ENCODE measurements around the gene PAQR9. TPM values are rescaled to one million over a fixed set of nuclear protein-coding genes. Genes with fewer than 3 reads are reported as not detected.

The PAQR9 gene
- total RNA-seq, 1 donor: not detected

DNA sequence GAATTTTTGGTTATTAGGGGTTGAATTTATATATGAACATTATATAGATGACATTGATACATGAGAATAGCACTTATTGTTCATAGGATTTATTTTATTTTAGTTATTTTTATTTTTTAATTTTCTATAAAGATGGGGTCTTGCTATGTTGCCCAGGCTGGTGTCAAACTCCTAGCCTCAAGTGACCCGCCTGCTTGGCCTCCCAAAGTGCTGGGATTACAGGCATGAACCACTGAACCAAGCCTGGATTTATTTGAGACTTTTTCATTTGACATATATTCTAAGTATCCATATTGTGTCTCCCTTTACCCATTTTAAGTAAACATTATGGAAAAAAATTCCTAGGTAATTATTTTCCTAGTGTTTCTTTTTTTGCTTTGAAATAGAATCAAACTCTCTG is 12.5 kb downstream of the PAQR9 start:
- H3K9me3 ChIP-seq (ENCODE audit: low read depth, low read length): no peaks in the 10 kb centered on the region

DNA sequence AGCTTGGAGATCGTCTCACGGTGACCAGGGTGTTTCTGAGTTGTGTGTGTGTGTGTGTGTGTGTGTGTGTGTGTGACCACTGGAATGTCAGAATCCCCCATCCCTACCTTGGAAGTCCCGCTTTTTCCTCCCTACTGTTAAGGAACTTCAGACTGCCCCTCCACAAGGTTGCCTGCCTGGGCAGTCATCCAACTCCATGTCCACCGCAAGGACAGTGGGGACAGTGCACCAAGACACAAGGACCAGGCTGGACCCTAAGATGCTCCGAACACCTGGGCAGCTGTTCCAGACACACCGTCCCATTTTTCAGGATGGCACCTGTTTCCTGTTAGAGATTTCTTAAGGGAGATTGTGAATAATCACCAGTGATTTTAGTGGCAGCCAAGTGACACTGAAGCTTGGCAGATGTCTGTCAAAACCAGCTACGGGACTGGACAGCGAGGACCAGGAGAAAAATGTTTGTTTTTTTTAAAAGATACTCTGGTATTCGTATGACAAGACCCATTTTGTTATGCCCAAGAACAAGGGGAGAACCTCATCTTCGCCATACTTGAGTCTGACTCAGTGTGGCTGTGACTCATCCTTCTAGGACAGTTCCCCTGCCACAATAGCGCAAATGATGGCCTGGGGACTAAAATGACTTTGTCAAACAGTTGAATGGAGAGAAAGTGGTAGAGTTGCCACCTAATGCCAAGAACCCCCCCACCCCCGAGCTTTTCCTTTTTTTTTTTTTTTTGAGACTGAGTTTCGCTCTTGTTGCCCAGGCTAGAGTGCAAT is 15.5 kb downstream of the PAQR9 start:
- Histone ChIP-seq H3K27ac (ENCODE audit: low read depth, low read length) (no peak overlapping the region), H3K4me2 (ENCODE audit: insufficient read depth, low read length) (peak overlapping the region; percentile 52), H4K20me1 (ENCODE audit: insufficient read depth, low read length) (no peaks in the 10 kb centered on the region), H3K9me3 (ENCODE audit: low read depth, low read length) (no peaks in the 10 kb centered on the region), H2AFZ (ENCODE audit: low read length) (peak overlapping the region; percentile 20), H3K27me3 (ENCODE audit: insufficient read depth, low read length) (peaks cover 3% of the 10 kb centered on the region), H3K79me2 (ENCODE audit: insufficient read depth, low read length) (no peaks in the 10 kb centered on the region), H3K36me3 (ENCODE audit: insufficient read depth, low read length) (no peaks in the 10 kb centered on the region), H3K4me1 (ENCODE audit: insufficient read depth, low read length) (no peaks in the 10 kb centered on the region), H3K4me3 (ENCODE audit: insufficient read depth, low read length) (no peak overlapping the region)
- TF ChIP-seq, protein P1, sequence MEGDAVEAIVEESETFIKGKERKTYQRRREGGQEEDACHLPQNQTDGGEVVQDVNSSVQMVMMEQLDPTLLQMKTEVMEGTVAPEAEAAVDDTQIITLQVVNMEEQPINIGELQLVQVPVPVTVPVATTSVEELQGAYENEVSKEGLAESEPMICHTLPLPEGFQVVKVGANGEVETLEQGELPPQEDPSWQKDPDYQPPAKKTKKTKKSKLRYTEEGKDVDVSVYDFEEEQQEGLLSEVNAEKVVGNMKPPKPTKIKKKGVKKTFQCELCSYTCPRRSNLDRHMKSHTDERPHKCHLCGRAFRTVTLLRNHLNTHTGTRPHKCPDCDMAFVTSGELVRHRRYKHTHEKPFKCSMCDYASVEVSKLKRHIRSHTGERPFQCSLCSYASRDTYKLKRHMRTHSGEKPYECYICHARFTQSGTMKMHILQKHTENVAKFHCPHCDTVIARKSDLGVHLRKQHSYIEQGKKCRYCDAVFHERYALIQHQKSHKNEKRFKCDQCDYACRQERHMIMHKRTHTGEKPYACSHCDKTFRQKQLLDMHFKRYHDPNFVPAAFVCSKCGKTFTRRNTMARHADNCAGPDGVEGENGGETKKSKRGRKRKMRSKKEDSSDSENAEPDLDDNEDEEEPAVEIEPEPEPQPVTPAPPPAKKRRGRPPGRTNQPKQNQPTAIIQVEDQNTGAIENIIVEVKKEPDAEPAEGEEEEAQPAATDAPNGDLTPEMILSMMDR (IDR thresholded peaks at IDR 0.05; ENCODE audit: extremely low read depth, low read depth, low read length): no peak
- DNase-seq (ENCODE audit: insufficient read length, low spot score, missing footprints): peak; percentile 81

More for the DNA sequence above, 12.5 kb downstream of the PAQR9 start:
- no peaks in the 10 kb centered on the region for H3K36me3 ChIP-seq (ENCODE audit: insufficient read depth, low read length)
- H3K4me2 ChIP-seq (ENCODE audit: insufficient read depth, low read length): no peak overlapping the region
- no peak overlapping the region for H2AFZ ChIP-seq (ENCODE audit: low read length)
- no peaks in the 10 kb centered on the region for H3K79me2 ChIP-seq (ENCODE audit: insufficient read depth, low read length)
- H4K20me1 ChIP-seq (ENCODE audit: insufficient read depth, low read length): no peaks in the 10 kb centered on the region
- H3K4me1 ChIP-seq (ENCODE audit: insufficient read depth, low read length): no peaks in the 10 kb centered on the region
- TF ChIP-seq, protein P1 (IDR thresholded peaks at IDR 0.05; ENCODE audit: extremely low read depth, low read depth, low read length): no peak
- no peak overlapping the region for H3K27ac ChIP-seq (ENCODE audit: low read depth, low read length)
- peaks cover 3% of the 10 kb centered on the region for H3K27me3 ChIP-seq (ENCODE audit: insufficient read depth, low read length)
- no peak for DNase-seq (ENCODE audit: insufficient read length, low spot score, missing footprints)
- H3K4me3 ChIP-seq (ENCODE audit: insufficient read depth, low read length): no peak overlapping the region

DNA sequence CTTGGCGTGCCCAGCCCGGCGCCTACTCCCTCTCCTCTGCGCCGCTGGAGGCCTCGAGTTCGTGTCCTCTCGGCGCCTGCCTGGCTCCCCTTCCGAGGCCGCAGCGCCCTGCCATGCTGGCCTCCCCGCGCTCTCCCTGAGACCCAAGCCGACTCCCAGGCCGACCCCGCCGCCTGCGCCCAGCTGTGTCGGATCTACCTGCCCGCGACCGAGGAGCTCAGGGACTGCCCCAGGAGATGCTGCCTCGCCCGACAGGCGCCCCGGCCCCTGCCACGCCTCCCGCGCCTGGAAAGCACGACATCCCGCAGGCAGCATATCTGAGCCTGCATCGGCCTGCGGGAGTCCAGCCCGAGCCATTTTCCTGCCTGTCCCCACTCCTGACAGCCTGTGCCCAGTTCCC is 16.1 kb downstream of the PAQR9 start:
- H2AFZ ChIP-seq (ENCODE audit: low read length): peak overlapping the region; percentile 20
- TF ChIP-seq, protein P1 (IDR thresholded peaks at IDR 0.05; ENCODE audit: extremely low read depth, low read depth, low read length): no peak
- peak overlapping the region; percentile 52 for H3K4me2 ChIP-seq (ENCODE audit: insufficient read depth, low read length)

DNA sequence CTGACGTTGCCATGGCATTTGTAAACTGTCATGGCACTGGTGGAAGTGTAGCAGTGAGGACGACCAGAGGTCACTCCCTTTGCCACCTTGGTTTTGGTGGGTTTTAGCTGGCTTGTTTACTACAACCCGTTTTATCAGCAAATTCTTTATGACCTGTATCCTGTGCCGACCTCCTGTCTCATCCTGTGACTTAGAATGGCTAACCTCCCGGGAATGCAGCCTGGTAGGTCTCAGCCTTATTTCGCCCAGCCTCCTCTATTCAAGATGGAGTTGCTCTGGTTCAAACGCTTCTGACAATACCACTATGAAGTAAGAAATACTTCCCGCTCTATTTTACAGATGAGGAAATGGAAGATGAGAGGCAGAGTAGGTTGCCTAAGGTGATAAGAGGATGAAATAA is 16.6 kb downstream of the PAQR9 start:
- no peak overlapping the region for H2AFZ ChIP-seq (ENCODE audit: low read length)
- no peak overlapping the region for H3K27ac ChIP-seq (ENCODE audit: low read depth, low read length)
- no peak overlapping the region for H3K4me2 ChIP-seq (ENCODE audit: insufficient read depth, low read length)
- H3K4me3 ChIP-seq (ENCODE audit: insufficient read depth, low read length): no peak overlapping the region
- no peaks in the 10 kb centered on the region for H3K36me3 ChIP-seq (ENCODE audit: insufficient read depth, low read length)
- DNase-seq (ENCODE audit: insufficient read length, low spot score, missing footprints): no peak
- H4K20me1 ChIP-seq (ENCODE audit: insufficient read depth, low read length): no peaks in the 10 kb centered on the region
- peaks cover 3% of the 10 kb centered on the region for H3K27me3 ChIP-seq (ENCODE audit: insufficient read depth, low read length)
- H3K79me2 ChIP-seq (ENCODE audit: insufficient read depth, low read length): no peaks in the 10 kb centered on the region
- H3K9me3 ChIP-seq (ENCODE audit: low read depth, low read length): no peaks in the 10 kb centered on the region
- TF ChIP-seq, protein P1 (IDR thresholded peaks at IDR 0.05; ENCODE audit: extremely low read depth, low read depth, low read length): no peak
- H3K4me1 ChIP-seq (ENCODE audit: insufficient read depth, low read length): no peaks in the 10 kb centered on the region

More for the DNA sequence above, 16.1 kb downstream of the PAQR9 start:
- Histone ChIP-seq H3K4me3 (ENCODE audit: insufficient read depth, low read length) (peak overlapping the region; percentile 23), H3K9me3 (ENCODE audit: low read depth, low read length) (no peaks in the 10 kb centered on the region), H3K27ac (ENCODE audit: low read depth, low read length) (no peak overlapping the region), H3K27me3 (ENCODE audit: insufficient read depth, low read length) (peaks cover 3% of the 10 kb centered on the region), H4K20me1 (ENCODE audit: insufficient read depth, low read length) (no peaks in the 10 kb centered on the region), H3K4me1 (ENCODE audit: insufficient read depth, low read length) (no peaks in the 10 kb centered on the region), H3K36me3 (ENCODE audit: insufficient read depth, low read length) (no peaks in the 10 kb centered on the region), H3K79me2 (ENCODE audit: insufficient read depth, low read length) (no peaks in the 10 kb centered on the region)
- no peak for DNase-seq (ENCODE audit: insufficient read length, low spot score, missing footprints)

Measured in osteoblast (primary cell).